SK-N-SH treated with all-trans-retinoic acid at 6 μM for 48 hours (cell line): ENCODE results near the gene LEO1.

Experiments
- ATAC-seq: fragments of 200-7000 bp; cut with Tn5 transposase; 3 replicates; pipeline ENCODE4 v1.9.1; 2020; ENCODE audit warnings: mild to moderate bottlenecking, moderate library complexity
- BACH2 ChIP-seq: fragments of 250-450 bp; sonication (Bioruptor Pico); IDR thresholded peaks from 2 replicates; pipeline ENCODE4 v1.9.0; 2021; ENCODE audit warnings: mild to moderate bottlenecking, borderline replicate concordance
- ESRRG ChIP-seq: fragments of 250-450 bp; sonication (Bioruptor Pico); IDR thresholded peaks from 2 replicates; pipeline ENCODE4 v1.6.1; 2021; ENCODE audit warnings: mild to moderate bottlenecking
- GLIS3 ChIP-seq: fragments of 250-450 bp; sonication (Bioruptor Pico); IDR thresholded peaks from 2 replicates; pipeline ENCODE4 v1.5.0; 2020; ENCODE audit warnings: mild to moderate bottlenecking, moderate library complexity
- ISL1 ChIP-seq: fragments of 250-450 bp; sonication (Bioruptor Pico); IDR thresholded peaks from 2 replicates; pipeline ENCODE4 v2.1.2; 2022; ENCODE audit warnings: mild to moderate bottlenecking, moderate library complexity
- OSR1 ChIP-seq: fragments of 250-450 bp; sonication (Bioruptor Pico); IDR thresholded peaks from 2 replicates; pipeline ENCODE4 v1.8.0; 2022; ENCODE audit warnings: moderate library complexity, mild to moderate bottlenecking, inconsistent platforms
- PPARA ChIP-seq: fragments of 250-450 bp; sonication (Bioruptor Pico); IDR thresholded peaks from 2 replicates; pipeline ENCODE4 v1.5.0; 2020; ENCODE audit warnings: mild to moderate bottlenecking, borderline replicate concordance
- RARB ChIP-seq: fragments of 250-450 bp; sonication (Bioruptor Pico); IDR thresholded peaks from 2 replicates; pipeline ENCODE4 v1.8.0; 2021; ENCODE audit warnings: mild to moderate bottlenecking, moderate library complexity
- SNAI2 ChIP-seq: fragments of 250-450 bp; sonication (Bioruptor Pico); IDR thresholded peaks from 2 replicates; pipeline ENCODE4 v1.5.0; 2020; ENCODE audit warnings: mild to moderate bottlenecking, moderate library complexity
- TOX ChIP-seq: fragments of 250-450 bp; sonication (Bioruptor Pico); IDR thresholded peaks from 2 replicates; pipeline ENCODE4 v1.8.0; 2021; ENCODE audit warnings: mild to moderate bottlenecking, moderate library complexity, borderline replicate concordance
- ZC3H10 ChIP-seq: fragments of 250-450 bp; sonication (Bioruptor Pico); IDR thresholded peaks from 2 replicates; pipeline ENCODE4 v1.5.1; 2021; ENCODE audit warnings: mild to moderate bottlenecking, moderate library complexity
- ZFP3 ChIP-seq: fragments of 250-450 bp; sonication (Bioruptor Pico); IDR thresholded peaks from 2 replicates; pipeline ENCODE4 v1.5.0; 2020; ENCODE audit warnings: mild to moderate bottlenecking, moderate library complexity
- ZFP30 ChIP-seq: fragments of 450-650 bp; formaldehyde crosslinking; IDR thresholded peaks from 2 replicates; pipeline ENCODE4 v1.5.0; 2022; ENCODE audit warnings: mild to moderate bottlenecking, moderate library complexity
- ZNF565 ChIP-seq: fragments of 450-650 bp; formaldehyde crosslinking; conservative IDR thresholded peaks from 2 replicates; pipeline ENCODE4 v1.5.0; 2020; ENCODE audit warnings: low read depth, mild to moderate bottlenecking, moderate library complexity
- ZNF70 ChIP-seq: fragments of 450-650 bp; formaldehyde crosslinking; IDR thresholded peaks from 2 replicates; pipeline ENCODE4 v1.5.0; 2020; ENCODE audit warnings: mild to moderate bottlenecking, moderate library complexity
- TF ChIP-seq, protein P1 (sequence below): fragments of 250-450 bp; sonication (Bioruptor Pico); IDR thresholded peaks from 2 replicates; pipeline ENCODE4 v1.5.1; 2021; ENCODE audit warnings: mild to moderate bottlenecking, moderate library complexity
- TF ChIP-seq, protein P2 (sequence below): fragments of 250-450 bp; sonication (Bioruptor Pico); IDR thresholded peaks from 2 replicates; pipeline ENCODE4 v1.5.0; 2020; ENCODE audit warnings: mild to moderate bottlenecking, moderate library complexity
- TF ChIP-seq, protein P3 (sequence below): fragments of 250-450 bp; sonication (Bioruptor Pico); IDR thresholded peaks from 2 replicates; pipeline ENCODE4 v1.5.1; 2020; ENCODE audit warnings: low read depth, mild to moderate bottlenecking, moderate library complexity
- TF ChIP-seq, protein P4 (sequence below): fragments of 250-450 bp; sonication (Bioruptor Pico); IDR thresholded peaks from 2 replicates; pipeline ENCODE4 v1.8.0; 2020; ENCODE audit warnings: mild to moderate bottlenecking, moderate library complexity, borderline replicate concordance

LEO1 gene

DNA sequence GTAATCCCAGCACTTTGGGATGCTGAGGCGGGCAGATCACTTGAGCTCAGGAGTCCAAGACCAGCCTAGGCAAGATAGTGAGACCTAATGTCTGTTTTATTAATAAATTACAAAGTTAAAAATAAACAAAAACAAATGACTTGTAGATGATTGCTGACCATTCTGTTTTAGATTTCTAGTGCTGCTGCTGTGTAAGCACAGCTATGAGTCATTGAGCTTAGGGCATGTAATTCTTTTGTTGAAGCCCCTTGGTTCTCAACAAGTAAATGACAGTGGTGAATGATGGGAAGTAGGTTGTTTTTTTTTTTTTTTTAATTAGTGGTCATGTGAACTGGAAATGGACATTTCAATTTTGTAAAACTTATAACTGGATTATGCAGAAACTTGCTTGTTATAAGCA is 63.3 kb downstream of the LEO1 start:
- peak; percentile 59; the same call in 2 of the 3 replicates for ATAC-seq
- TF ChIP-seq, protein P1, sequence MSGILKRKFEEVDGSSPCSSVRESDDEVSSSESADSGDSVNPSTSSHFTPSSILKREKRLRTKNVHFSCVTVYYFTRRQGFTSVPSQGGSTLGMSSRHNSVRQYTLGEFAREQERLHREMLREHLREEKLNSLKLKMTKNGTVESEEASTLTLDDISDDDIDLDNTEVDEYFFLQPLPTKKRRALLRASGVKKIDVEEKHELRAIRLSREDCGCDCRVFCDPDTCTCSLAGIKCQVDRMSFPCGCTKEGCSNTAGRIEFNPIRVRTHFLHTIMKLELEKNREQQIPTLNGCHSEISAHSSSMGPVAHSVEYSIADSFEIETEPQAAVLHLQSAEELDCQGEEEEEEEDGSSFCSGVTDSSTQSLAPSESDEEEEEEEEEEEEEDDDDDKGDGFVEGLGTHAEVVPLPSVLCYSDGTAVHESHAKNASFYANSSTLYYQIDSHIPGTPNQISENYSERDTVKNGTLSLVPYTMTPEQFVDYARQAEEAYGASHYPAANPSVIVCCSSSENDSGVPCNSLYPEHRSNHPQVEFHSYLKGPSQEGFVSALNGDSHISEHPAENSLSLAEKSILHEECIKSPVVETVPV (CRISPR knock-in tag), result no peak
- TF ChIP-seq ZFP3 (CRISPR knock-in tag), result no peak
- no peak for TF ChIP-seq ZC3H10 (CRISPR knock-in tag)
- TF ChIP-seq BACH2 (CRISPR knock-in tag), result no peak
- TF ChIP-seq, protein P2, sequence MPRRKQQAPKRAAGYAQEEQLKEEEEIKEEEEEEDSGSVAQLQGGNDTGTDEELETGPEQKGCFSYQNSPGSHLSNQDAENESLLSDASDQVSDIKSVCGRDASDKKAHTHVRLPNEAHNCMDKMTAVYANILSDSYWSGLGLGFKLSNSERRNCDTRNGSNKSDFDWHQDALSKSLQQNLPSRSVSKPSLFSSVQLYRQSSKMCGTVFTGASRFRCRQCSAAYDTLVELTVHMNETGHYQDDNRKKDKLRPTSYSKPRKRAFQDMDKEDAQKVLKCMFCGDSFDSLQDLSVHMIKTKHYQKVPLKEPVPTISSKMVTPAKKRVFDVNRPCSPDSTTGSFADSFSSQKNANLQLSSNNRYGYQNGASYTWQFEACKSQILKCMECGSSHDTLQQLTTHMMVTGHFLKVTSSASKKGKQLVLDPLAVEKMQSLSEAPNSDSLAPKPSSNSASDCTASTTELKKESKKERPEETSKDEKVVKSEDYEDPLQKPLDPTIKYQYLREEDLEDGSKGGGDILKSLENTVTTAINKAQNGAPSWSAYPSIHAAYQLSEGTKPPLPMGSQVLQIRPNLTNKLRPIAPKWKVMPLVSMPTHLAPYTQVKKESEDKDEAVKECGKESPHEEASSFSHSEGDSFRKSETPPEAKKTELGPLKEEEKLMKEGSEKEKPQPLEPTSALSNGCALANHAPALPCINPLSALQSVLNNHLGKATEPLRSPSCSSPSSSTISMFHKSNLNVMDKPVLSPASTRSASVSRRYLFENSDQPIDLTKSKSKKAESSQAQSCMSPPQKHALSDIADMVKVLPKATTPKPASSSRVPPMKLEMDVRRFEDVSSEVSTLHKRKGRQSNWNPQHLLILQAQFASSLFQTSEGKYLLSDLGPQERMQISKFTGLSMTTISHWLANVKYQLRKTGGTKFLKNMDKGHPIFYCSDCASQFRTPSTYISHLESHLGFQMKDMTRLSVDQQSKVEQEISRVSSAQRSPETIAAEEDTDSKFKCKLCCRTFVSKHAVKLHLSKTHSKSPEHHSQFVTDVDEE (CRISPR knock-in tag), result no peak
- no peak for TF ChIP-seq ZNF70 (CRISPR knock-in tag)
- TF ChIP-seq, protein P3, sequence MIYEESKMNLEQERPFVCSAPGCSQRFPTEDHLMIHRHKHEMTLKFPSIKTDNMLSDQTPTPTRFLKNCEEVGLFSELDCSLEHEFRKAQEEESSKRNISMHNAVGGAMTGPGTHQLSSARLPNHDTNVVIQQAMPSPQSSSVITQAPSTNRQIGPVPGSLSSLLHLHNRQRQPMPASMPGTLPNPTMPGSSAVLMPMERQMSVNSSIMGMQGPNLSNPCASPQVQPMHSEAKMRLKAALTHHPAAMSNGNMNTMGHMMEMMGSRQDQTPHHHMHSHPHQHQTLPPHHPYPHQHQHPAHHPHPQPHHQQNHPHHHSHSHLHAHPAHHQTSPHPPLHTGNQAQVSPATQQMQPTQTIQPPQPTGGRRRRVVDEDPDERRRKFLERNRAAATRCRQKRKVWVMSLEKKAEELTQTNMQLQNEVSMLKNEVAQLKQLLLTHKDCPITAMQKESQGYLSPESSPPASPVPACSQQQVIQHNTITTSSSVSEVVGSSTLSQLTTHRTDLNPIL (CRISPR knock-in tag), result no peak
- no peak for TF ChIP-seq RARB (CRISPR knock-in tag)
- TF ChIP-seq GLIS3 (CRISPR knock-in tag), result no peak
- TF ChIP-seq, all 23 proteins: peak for 0

DNA sequence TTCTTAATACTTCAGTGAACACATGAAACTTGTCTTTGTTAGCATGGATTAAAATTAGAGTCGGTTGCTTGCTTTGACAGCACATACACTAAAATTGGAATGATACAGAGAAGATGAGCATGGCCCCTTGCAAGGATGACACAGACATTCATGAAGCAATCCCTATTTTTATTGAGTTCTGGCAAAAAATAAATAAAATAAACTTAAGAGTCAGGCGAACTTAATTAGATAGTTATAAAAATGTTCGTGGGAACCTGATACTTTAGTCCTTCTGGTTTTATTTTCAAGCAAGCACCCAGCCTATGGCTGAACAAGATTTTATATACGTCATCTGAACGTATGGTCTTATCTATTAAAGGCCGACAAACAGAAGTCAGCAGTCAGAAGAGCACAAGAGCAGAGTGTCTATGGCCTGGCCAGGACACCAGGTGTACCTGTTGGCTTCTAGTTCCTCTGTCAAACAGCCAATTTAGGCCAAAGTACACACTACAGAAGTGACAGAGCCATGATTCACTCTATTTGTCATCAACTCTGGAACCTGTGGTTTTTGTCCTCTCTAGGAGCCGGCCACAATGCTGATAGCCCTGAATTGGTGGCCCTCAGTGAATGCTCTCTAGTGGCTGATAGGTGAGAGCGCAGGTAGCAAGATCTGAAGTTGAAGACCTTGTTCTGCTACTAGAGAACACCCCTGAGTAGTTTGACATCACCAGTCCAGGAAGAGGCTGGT is 64.3 kb downstream of the LEO1 start:
- TF ChIP-seq ZFP30 (no peak), SNAI2 (CRISPR knock-in tag) (no peak), PPARA (CRISPR knock-in tag) (no peak), OSR1 (CRISPR knock-in tag) (no peak), ZNF70 (CRISPR knock-in tag) (no peak), ZC3H10 (CRISPR knock-in tag) (no peak)
- TF ChIP-seq, protein P4, sequence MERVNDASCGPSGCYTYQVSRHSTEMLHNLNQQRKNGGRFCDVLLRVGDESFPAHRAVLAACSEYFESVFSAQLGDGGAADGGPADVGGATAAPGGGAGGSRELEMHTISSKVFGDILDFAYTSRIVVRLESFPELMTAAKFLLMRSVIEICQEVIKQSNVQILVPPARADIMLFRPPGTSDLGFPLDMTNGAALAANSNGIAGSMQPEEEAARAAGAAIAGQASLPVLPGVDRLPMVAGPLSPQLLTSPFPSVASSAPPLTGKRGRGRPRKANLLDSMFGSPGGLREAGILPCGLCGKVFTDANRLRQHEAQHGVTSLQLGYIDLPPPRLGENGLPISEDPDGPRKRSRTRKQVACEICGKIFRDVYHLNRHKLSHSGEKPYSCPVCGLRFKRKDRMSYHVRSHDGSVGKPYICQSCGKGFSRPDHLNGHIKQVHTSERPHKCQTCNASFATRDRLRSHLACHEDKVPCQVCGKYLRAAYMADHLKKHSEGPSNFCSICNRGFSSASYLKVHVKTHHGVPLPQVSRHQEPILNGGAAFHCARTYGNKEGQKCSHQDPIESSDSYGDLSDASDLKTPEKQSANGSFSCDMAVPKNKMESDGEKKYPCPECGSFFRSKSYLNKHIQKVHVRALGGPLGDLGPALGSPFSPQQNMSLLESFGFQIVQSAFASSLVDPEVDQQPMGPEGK, result no peak
- TF ChIP-seq, protein P3 (CRISPR knock-in tag), result no peak
- TF ChIP-seq, all 23 proteins: peak for 0
- ATAC-seq, result peak; percentile 43; the same call in 1 of the 3 replicates

DNA sequence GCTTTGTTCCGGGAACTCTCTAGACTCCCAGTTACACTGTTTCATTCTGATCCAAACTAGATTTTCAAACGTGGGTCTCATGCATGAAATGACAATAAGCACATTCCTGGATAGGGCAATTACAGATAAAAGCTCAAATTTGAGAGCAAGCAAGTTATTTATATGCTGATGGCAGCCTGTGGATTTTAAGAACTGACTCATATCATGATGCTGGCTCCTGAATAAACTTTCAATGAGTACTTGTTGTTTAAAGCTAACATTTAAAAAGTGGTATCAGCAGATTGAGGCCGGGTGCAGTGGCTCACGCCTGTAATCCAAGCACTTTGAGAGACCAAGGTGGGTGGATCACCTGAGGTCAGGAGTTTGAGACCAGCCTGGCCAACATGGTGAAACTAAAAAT is 66.6 kb downstream of the LEO1 start:
- TF ChIP-seq ZNF565, result no peak
- 0 out of 2 replicates have a peak, but pooled peaks have one; percentile 17 for TF ChIP-seq ISL1 (CRISPR knock-in tag)
- TF ChIP-seq ESRRG (CRISPR knock-in tag), result no peak
- TF ChIP-seq RARB (CRISPR knock-in tag), result no peak
- ATAC-seq, result no peak

DNA sequence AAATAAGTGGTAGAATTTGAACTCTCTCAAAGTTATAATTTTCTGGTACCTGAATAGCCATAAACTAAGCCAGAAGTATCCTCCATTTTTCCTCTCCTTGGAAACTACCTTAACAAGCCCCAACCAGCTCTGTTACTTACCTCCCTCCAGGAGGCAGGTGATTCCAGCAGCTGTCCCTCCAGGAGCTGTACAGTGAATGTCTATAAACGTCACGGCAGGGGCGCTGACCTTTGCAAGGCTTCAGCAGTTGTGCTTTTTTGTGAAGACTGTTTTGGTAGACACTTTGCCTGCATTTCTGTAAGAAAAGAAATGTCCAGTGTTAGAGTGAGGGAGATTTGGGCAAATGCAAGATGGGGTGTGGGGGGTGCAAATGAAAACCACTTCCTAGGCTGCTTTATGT is 67.2 kb downstream of the LEO1 start:
- no peak for TF ChIP-seq ZFP3 (CRISPR knock-in tag)
- no peak for TF ChIP-seq RARB (CRISPR knock-in tag)
- no peak for TF ChIP-seq TOX (CRISPR knock-in tag)
- TF ChIP-seq, all 23 proteins: peak for 0
- no peak for ATAC-seq
